ENCODE results near the gene BMP7. TPM values are rescaled to one million over a fixed set of nuclear protein-coding genes. Genes with fewer than 3 reads are reported as not detected.

BMP7 gene
- polyA plus RNA-seq, 1 experiment, result not detected

DNA sequence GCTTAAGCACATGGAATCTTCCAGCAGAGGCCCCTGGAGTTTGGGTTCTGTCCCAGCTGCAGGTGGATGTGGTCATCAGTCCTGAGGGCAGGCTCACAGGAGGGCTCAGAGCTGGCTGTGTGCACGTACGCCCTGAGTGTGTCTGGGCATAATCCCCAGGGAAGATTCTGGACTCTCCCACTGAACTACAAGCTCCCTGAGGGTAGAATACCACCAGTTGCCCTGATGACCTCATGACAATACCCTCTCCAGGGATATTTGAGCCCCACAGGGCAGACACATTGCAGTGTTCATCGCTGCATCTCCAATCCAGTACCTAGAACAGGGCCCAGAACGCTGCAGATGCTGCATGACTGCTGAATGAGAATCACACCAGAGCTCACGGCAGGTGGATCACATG lies 92.5 kb downstream of the BMP7 start:
- no peak for TF ChIP-seq CTCF (IDR thresholded peaks at IDR 0.05; ENCODE audit: insufficient read depth, low read depth, low read length)

DNA sequence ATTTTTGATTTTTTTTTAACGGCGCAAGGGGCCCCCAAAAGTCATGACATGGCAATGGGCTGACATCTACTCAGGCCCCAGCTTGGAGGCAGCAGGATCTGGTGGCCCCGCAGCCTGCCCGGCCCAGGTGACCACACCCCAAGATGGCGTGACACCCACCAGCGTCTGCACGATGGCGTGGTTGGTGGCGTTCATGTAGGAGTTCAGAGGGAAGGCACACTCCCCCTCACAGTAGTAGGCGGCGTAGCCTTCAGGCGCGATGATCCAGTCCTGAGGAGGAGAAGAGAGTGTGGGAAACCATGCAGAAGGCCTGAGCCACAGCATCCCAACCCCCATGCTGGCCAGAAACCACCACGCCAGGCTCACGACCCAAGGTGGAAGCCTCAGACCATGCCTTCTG lies 93.4 kb downstream of the BMP7 start:
- H3K36me3 ChIP-seq (ENCODE audit: control insufficient read depth, insufficient read depth, low read length), result no peaks in the 10 kb centered on the region
- no peak for TF ChIP-seq CTCF (IDR thresholded peaks at IDR 0.05; ENCODE audit: insufficient read depth, low read depth, low read length)
- H3K27me3 ChIP-seq (ENCODE audit: control insufficient read depth, insufficient read depth, low read length), result peaks cover 3% of the 10 kb centered on the region
- no peak overlapping the region for H3K4me3 ChIP-seq (ENCODE audit: low read depth, low read length)
- ChIA-PET CTCF (no interaction called here), POLR2A (no interaction called here)
- no peak for DNase-seq (ENCODE audit: low read depth)

More for the DNA sequence above, 92.5 kb downstream of the BMP7 start:
- ChIA-PET POLR2A (no interaction called here), CTCF (no interaction called here)
- no peak for DNase-seq (ENCODE audit: low read depth)
- no peak overlapping the region for H3K4me3 ChIP-seq (ENCODE audit: low read depth, low read length)
- H3K36me3 ChIP-seq (ENCODE audit: control insufficient read depth, insufficient read depth, low read length), result no peaks in the 10 kb centered on the region
- H3K27me3 ChIP-seq (ENCODE audit: control insufficient read depth, insufficient read depth, low read length), result peaks cover 4% of the 10 kb centered on the region

GRCh38 chr20:57170343-57170742 lies 96.1 kb downstream of the BMP7 start:
- DNase-seq (ENCODE audit: low read depth), result no peak
- ChIA-PET POLR2A (no interaction called here), CTCF (no interaction called here)
- Histone ChIP-seq H3K36me3 (ENCODE audit: control insufficient read depth, insufficient read depth, low read length) (no peaks in the 10 kb centered on the region), H3K4me3 (ENCODE audit: low read depth, low read length) (no peak overlapping the region), H3K27me3 (ENCODE audit: control insufficient read depth, insufficient read depth, low read length) (peaks cover 3% of the 10 kb centered on the region)
- TF ChIP-seq CTCF (IDR thresholded peaks at IDR 0.05; ENCODE audit: insufficient read depth, low read depth, low read length), result no peak

DNA sequence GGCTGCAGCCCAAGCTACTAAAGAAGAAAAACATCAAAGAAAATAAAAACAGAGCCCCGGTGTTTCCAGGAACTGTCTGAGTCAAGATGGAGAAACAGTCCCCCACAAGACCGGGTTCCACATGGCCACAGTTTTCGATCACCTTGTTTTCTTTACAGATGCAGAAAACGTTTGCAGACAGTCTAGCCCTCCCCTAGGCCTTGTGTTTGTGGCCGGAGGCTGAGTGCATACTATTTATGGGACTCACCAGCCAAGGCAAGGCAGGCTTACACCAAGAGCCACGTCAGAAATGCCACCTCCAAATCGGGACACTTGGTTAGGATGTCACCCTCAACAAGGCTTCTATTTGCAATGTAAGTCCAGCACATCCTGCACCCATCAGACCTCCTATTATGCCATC lies 97.3 kb downstream of the BMP7 start:
- no peaks in the 10 kb centered on the region for H3K36me3 ChIP-seq (ENCODE audit: control insufficient read depth, insufficient read depth, low read length)
- no peak for TF ChIP-seq CTCF (IDR thresholded peaks at IDR 0.05; ENCODE audit: insufficient read depth, low read depth, low read length)
- H3K4me3 ChIP-seq (ENCODE audit: low read depth, low read length), result no peak overlapping the region
- peaks cover 7% of the 10 kb centered on the region for H3K27me3 ChIP-seq (ENCODE audit: control insufficient read depth, insufficient read depth, low read length)
- CTCF ChIA-PET, result no interaction called here
- POLR2A ChIA-PET, result no interaction called here
- no peak for DNase-seq (ENCODE audit: low read depth)

- TF ChIP-seq CTCF (IDR thresholded peaks at IDR 0.05; ENCODE audit: insufficient read depth, low read depth, low read length), result no peak
- Histone ChIP-seq H3K36me3 (ENCODE audit: control insufficient read depth, insufficient read depth, low read length) (no peaks in the 10 kb centered on the region), H3K4me3 (ENCODE audit: low read depth, low read length) (no peak overlapping the region), H3K27me3 (ENCODE audit: control insufficient read depth, insufficient read depth, low read length) (peaks cover 8% of the 10 kb centered on the region)
- ChIA-PET CTCF (interaction anchor here (0.6 to 1.0 kb wide), 2 partner anchors 8 to 149 kb away, joined by 3 read pairs; no protein-coding TSS in a partner anchor), POLR2A (no interaction called here)
- no peak for DNase-seq (ENCODE audit: low read depth)
Measured at GRCh38 chr20:57167971-57168701, 98.3 kb downstream of the BMP7 start.
